ENCODE results near the gene PLPP2. TPM values are rescaled to one million over a fixed set of nuclear protein-coding genes. Genes with fewer than 3 reads are reported as not detected.

PLPP2 gene
- total RNA-seq, 1 experiment from 2014 or later: not detected

DNA sequence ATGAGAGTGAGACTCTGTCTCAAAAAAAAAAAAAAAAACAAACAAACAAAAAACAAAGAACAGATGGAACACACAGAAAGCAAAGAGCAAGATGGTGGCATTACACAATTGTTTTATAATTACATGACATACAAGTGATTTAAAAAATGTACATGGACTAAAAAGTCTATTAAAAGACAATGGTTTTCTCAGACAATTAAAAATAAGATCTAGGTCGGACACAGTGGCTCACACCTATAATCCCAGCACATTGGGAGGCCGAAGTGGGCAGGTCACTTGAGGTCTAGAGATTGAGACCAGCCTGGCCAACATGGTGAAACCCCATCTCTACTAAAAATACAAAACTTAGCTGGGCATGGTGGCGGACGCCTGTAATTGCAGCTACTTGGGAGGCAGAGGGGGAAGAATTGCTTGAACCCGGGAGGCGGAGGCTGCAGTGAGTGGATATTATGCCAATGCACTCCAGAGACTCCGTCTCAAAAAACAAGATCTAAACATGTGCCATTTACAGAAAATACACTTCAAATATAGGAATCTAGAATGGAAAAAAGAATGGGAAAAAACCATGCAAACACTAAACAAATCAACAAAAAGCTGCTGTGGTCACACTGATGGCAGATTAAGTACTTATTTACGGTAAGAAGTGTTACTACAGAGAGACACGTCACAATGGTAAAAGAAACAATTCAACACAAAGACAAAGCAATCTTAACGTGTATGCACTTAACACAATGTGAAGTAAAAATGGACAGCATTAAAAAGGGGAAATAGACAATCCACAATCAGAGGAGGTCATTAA lies 26.7 kb upstream of the PLPP2 start:
- in situ Hi-C loops (cut with HindIII; ENCODE audit: low sequenced_read_pairs): no loop called here
- no peak for DNase-seq (ENCODE audit: low spot score)

DNA sequence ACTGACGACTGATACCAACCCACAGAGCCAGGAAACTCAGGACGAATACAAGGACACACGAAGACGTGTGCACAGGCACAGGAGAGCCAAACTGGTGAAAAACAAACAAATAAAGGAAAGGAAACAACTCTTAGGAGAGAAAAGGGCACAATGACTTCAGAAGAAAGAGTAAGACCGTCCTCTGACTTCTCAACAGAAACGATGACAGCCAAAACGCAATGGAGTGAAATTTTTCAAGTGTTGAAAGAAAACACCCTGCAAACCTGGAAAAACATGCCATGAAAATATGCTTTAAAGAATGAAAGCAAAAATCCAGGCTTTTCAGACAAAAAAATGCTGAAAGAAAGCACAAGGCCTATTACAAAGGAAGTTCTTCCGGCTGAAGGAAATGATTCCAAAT lies 24.6 kb upstream of the PLPP2 start:
- in situ Hi-C loops (cut with HindIII; ENCODE audit: low sequenced_read_pairs): no loop called here
- no peak for DNase-seq (ENCODE audit: low spot score)

DNA sequence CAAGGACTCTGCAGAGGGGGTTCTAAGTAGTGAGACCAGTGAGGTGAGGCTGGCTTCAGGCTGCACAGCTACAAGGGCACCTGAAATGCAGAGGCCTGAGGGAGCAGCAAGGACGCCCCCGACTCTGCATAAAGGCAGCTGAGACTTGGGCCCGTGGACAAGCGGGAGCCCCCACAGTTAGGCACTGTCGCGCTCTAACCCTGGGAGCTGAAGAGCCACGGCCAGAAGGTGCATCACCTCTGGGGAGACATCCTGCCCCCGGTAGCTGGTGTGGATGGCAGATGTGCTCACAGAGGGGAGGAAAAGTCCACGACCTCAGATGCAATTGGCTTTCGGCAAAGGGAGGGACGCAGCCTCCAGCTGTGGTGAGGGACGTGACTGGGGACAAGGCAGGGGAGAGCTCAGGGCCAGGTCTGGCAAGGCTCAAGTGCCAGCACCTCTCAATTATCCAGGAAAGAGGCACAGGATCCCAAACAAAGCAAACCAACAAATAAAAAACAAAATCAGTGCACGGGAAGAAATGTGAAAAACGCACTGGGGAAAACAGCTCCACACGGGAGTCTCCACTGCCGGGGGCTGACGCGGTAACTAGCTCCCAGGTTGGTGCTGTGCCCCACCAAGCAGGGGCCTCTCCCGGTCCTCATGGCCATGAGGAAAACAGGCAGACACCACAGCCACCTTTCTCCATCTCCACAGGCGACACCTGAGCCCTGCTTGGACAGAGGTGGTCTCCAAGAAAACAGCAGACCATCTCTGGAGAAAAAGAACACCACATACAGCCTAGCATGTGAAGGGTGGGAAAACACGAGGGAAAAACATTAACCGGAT lies 23.0 kb upstream of the PLPP2 start:
- in situ Hi-C loops (cut with HindIII; ENCODE audit: low sequenced_read_pairs): no loop called here
- DNase-seq (ENCODE audit: low spot score): no peak

DNA sequence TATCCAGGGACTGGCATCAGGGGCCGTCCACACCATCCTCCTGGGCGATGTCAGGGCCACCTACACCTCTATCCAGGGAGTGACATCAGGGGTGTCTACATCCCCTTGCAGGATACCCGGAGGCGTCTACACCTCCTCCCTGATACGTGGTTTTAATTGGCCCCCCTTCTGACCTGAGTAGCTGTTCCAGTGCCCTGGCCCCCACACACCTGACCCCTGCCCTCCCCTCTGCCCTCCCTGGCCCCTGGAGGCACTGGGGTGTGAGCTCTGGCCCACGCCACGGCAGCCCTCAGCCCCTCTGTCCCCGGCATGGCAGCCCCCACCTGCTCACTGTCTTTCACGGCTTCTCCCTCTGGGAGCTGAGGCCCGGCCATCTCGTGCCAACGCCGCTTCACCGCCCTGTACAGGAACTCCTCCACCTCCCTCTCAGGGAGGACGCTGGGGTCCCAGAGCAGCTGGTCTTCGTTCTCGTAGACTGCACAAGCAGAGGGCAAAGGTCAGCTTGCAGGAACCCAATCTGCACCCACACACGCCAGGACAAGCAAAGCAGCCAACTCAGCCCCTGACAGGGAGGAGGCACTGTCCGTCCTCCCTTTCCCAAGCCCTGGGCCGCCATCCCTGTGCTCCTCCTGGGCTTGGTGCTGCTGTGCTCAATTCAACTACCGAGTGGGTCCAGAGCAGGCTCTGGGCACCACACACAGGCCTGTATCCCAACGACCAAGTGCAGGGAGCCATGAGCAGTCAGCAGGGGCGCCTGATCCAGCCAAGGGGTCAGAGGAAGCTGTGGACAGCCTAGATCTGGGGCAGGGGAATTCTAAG lies 22.2 kb upstream of the PLPP2 start:
- in situ Hi-C loops (cut with HindIII; ENCODE audit: low sequenced_read_pairs): no loop called here
- no peak for DNase-seq (ENCODE audit: low spot score)

DNA sequence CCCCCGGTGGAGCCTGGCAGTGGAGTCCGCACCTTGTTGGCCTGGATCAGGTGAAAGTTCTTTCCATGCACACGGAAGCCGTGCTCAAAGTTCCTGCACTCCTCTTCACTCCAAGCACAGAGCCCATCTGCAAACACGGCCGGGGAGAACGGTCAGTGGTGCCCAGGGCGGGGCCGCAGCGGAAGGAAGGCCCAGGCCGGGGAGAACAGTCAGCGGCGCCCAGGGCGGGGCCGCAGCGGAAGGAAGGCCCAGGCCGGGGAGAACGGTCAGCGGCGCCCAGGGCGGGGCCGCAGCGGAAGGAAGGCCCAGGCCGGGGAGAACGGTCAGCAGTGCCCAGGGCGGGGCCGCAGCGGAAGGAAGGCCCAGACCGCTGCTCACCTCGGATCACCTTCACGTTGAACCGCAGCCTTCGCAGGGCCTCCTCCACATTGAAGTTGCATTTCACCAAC lies 20.6 kb upstream of the PLPP2 start:
- in situ Hi-C loops (cut with HindIII; ENCODE audit: low sequenced_read_pairs): no loop called here
- DNase-seq (ENCODE audit: low spot score): no peak

DNA sequence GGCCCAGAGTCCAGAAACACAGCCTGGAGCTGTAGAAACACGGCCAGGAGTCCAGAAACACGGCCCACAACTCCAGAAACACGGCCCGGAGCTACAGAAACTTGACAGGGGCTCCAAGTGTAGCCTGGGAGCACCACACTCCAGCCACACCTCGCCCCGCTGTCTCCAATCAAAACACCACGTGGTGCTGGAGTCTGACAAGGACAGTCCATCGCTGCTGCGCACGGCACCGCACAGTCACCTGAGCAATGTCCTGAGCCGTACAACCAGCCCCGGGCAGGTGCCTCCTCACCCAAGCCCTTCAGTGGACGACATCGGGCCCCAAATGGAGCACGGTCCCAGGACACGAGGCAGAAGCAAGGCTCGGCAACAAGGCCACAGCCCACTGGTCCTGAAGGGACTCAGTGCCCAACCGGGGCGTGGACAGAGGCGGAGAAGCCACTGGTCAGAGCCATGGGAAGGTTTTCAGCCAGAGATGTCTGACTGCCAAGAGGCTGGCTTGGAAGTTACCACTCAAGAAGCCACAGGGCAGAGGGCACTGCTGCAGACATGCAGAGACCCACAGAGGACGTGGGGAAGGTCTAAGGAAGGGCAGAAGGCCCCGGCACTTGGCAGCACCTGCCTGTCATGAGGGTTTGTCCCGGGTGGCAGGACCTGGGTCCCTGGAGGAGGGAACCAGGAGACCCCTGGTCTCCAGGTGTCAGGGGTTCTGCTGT lies 19.7 kb upstream of the PLPP2 start:
- in situ Hi-C loops (cut with HindIII; ENCODE audit: low sequenced_read_pairs): no loop called here
- no peak for DNase-seq (ENCODE audit: low spot score)

DNA sequence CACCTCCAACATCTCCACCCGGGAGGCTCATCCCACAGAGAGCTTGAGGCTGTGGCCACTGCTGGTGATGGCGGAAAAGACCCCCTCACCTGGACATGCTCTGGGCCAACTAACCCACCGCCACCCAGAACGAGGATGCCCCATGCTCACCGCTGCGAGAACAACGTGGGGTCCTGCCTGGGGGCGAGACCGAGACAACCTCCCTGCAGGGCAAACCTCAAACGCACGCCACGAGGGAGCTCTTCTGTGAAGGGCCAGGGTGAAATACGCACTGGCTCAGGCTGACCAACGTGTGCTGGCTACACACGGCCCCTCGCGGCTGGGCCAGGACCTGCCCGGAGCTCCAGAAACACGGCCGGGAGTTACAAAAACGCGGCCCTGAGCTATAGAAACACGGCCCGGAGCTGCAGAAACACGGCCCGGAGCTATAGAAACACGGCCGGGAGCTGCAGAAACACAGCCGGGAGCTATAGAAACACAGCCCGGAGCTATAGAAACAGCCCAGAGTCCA lies 19.0 kb upstream of the PLPP2 start:
- DNase-seq (ENCODE audit: low spot score): no peak
- in situ Hi-C loops (cut with HindIII; ENCODE audit: low sequenced_read_pairs): no loop called here

DNA sequence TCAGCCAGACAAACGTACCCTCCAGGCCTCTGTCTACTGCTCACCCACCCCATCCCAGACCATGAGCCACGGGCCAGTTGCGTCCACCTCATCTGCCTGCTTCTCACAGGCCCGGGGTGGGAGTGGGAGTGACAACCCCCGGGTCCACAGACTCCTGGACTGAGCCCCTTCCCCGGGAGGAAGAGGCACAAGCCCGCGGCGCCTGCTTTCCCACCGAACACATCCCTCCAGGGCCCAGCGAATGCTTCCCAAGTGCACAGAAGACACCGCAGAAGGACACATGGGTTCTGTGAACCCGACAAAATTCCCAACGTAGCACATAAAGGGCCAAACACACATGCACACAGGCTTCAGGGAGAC lies 18.0 kb upstream of the PLPP2 start:
- no peak for DNase-seq (ENCODE audit: low spot score)
- in situ Hi-C loops (cut with HindIII; ENCODE audit: low sequenced_read_pairs): no loop called here

DNA sequence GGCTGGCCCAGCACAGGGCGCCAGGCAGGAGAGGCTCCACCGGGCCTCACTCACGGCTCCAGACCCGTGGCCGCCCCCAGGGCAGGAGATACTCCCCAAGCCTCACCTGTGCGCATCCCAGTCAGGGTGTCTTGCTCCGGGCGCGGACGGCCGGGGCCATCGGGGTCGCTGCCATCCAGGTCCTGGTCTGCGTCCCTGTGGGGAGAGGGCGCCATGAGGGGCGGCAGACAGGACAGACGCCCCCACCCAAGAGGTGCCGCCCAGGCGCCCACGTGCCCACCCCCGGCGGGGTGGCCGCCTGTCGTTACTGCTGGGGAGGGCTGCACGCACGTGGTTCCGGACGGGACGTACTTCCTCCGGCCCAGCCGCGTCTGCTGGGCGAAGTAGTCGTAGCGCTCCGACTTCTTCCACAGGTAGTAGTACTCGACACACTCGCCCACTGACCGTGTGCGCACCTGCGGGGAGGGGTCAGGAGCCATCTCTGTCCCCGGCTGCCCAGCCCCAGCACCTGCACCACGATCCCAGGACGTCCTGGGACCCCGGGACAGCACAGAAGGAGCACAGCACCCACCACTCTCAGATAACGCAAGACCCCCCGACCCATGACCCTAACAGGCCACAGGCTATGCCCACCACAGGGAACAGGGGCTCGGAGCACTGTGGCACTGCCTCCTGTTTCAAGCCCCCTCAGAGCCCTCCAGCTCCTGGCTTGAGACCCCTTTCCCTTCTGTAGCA lies 17.4 kb upstream of the PLPP2 start:
- no peak for DNase-seq (ENCODE audit: low spot score)
- in situ Hi-C loops (cut with HindIII; ENCODE audit: low sequenced_read_pairs): no loop called here

DNA sequence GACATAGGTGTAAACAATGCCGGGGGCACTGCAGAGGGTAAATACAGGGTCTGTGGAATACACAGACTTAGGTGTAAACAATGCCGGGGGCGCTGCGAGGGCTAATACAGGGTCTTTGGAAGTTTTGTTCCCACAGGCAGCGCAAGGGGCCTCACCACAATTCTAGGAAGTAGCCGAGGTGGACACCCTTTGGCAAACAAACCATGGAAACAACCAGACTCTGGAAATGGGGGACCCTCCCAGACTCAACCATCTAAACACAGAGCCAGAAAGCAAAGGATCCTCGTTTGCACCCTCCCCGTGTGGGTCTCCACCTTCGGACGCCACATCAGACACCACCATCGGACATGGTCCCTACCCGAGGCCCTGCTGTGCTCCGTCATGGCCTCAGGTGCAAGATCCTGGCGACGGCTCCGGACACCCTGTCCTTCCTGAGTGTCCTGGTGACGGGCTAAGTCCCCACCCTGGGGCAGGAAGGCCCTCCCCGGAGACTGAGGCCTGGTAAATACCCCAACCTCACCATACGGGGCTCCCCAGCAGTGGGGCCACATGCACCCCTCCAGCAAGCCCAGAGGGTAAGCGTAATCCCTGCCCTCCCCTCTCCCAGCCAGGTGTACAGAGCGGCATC lies 16.7 kb upstream of the PLPP2 start:
- in situ Hi-C loops (cut with HindIII; ENCODE audit: low sequenced_read_pairs): no loop called here

DNA sequence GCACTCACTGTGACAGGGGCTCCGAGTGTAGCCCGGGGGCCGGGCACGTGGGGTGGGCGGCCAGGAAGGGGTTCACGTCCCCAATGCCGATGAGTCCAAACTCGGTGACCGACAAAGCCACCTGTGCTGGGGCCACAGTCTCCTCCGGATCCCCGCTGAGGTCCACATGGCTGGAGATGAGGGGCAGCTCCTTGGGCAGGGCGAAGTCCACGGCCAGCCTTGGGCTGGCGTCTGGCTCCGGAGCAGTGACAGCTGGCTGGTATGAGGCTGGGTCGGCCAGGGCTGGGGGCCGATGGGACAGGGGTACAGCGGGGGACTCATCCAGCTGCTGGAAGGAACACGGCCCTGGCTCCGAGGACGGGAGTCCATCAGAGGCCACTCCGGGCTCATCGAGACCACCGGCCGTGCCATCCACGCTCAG lies 15.9 kb upstream of the PLPP2 start:
- in situ Hi-C loops (cut with HindIII; ENCODE audit: low sequenced_read_pairs): no loop called here

More for the DNA sequence above, 16.7 kb upstream of the PLPP2 start:
- DNase-seq (ENCODE audit: low spot score): no peak

DNA sequence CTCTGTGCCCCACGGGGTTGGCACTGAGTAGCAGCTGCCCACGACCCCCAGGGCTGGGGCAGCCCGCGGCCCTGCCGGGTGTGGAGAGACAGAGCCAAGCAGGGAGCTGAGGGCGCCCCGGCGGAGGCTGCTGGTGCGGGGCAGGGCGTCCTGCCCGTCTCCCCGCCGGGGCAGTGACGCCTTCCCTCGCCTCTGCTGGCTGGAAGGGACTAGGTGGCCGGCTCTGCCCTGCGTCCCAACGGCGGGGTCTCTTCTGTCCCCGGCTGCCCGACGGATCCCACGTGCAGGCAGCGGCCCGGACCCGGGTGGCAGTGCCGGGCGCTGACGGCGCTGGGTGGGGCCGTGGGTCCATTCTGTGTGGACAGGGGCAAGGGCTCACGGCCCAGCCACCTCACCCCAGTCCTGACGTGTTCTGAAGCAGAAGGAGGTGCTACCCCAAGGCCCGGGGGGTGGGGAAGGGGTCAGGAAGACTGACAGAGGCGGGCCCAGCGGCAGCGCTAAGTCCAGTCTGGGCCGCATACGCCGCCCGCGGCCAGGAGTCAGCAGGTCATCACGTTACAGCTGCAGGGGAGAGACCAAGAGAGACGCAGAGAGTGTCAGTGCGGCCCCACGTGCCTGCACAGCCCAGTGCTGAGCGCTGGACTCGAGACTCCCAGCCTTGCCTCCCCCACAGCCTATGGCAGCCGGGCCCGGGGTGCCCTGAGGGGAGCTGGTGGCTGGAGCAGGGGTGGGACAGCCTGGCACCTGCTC lies 15.1 kb upstream of the PLPP2 start:
- in situ Hi-C loops (cut with HindIII; ENCODE audit: low sequenced_read_pairs): no loop called here

More for the DNA sequence above, 15.9 kb upstream of the PLPP2 start:
- DNase-seq (ENCODE audit: low spot score): no peak

DNA sequence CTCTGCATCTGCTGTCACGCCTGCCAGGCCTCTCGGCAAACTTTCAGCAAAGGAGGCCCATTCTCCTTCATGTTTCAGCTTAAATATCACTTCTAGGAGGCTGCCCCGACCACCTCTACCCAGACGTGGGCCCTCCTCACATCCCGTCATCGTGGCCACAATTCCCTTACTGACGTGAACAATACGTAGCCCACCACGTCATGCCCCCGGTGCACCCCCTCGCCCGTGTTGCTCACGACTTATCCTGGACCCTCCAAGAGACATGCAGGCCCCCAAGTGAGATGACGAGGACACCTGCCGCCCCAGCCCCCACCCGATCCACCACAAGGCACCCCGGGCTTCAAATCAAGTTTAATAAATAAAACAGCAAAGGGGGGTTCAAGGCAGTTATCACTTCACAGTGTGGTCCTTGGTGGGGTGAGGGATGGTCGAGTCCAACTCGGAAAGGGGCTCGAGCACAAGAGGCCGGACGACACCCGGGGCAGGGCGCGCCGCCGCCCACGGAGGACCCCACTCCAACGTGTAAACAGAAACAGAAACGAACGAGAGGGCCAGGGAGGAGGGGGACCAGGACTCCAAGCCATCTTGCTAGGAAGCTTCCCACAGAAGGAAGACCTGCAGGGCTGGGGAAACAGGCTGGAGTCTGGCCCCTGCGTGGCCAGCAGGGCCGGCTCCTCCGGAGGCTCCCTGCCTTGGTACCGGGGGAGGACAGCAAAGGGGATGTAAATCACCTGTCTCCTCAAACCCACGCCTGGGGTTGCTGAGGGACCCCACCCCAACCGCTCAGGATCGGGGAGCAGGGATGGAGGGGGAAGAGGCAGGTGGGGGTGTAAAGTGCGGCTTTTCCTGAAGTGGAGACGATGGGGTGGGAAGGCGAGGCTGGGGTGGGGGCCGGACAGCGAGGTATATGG lies 14.3 kb upstream of the PLPP2 start:
- in situ Hi-C loops (cut with HindIII; ENCODE audit: low sequenced_read_pairs): no loop called here
- DNase-seq (ENCODE audit: low spot score): no peak

More for the DNA sequence above, 15.1 kb upstream of the PLPP2 start:
- no peak for DNase-seq (ENCODE audit: low spot score)

DNA sequence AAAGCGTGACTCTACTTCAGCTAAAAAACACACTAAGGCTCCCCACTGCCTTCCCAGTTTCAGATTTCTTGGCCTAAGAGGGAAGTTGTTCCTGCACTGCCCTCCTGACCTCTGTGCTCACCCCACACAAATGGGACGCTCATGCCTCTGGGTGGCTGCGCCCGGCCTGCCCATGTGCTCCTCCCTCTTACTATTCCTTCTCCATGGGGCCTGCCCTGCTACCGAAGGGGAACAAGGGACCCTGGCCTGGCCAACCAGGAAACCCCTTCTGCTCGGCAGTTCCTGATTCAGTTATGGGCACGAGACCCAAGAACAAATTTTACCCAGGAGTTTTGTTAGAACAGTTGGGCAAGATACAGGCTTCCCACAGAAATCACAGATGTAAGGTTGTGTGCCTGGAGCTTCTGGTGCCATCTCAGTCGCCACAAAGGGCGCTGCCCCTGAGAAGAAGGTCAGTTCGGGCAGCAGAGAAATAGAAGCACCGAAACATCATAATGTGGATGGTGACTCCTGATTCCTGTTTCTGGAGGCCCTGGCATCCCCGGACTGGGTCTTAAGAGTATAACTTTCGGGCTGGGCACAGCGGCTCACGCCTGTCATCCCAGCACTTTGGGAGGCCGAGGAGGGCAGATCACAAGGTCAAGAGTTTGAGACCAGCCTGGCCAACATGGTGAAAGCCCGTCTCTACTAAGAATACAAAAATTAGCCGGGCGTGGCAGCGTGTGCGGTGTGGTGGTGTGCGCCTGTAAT lies 5.4 kb upstream of the PLPP2 start:
- no peak for DNase-seq (ENCODE audit: low spot score)
- in situ Hi-C loops (cut with HindIII; ENCODE audit: low sequenced_read_pairs): no loop called here

DNA sequence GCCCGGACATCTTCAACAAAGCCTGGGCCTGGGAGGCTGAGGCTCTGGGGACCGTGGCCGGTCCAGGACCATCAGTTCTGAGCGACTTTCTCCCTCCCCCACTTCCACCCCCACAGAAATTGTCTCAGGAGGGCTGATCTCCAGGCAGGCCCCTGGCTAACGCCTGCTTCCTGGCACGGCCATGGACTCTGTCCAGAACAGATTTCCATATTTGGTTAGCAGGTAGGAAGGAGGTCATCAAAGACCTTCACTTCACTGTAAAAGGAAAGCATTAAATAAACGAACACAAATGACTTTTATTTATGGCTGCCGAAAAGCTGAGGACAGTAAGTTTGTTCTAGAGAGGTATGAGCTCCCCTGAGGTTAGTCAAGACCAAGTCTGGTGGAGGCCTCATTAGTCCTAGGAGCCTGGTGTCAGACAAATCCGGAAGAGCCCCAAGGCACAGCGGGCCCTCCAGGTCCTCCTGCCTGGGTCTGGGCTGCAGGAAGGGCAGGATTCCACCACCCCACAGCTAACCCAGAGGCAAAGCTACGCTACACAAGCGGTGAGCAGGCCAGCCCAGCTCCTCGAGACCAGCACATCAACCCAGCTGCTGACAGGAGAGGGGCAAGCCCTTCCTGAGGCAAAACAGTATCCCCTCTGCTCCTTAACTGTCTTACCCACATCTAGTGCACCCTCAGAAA lies 4.6 kb upstream of the PLPP2 start:
- no peak for DNase-seq (ENCODE audit: low spot score)
- in situ Hi-C loops (cut with HindIII; ENCODE audit: low sequenced_read_pairs): no loop called here
